Measurements from ENCODE around the gene JDP2.

- TF ChIP-seq, protein P1, sequence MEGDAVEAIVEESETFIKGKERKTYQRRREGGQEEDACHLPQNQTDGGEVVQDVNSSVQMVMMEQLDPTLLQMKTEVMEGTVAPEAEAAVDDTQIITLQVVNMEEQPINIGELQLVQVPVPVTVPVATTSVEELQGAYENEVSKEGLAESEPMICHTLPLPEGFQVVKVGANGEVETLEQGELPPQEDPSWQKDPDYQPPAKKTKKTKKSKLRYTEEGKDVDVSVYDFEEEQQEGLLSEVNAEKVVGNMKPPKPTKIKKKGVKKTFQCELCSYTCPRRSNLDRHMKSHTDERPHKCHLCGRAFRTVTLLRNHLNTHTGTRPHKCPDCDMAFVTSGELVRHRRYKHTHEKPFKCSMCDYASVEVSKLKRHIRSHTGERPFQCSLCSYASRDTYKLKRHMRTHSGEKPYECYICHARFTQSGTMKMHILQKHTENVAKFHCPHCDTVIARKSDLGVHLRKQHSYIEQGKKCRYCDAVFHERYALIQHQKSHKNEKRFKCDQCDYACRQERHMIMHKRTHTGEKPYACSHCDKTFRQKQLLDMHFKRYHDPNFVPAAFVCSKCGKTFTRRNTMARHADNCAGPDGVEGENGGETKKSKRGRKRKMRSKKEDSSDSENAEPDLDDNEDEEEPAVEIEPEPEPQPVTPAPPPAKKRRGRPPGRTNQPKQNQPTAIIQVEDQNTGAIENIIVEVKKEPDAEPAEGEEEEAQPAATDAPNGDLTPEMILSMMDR (conservative IDR thresholded peaks at IDR 0.05; ENCODE audit: low read depth, low read length), result no peak
- TF ChIP-seq RAD21 (IDR thresholded peaks at IDR 0.05; ENCODE audit: low read length) (no peak), POLR2A (IDR thresholded peaks at IDR 0.05; ENCODE audit: low read depth, low read length) (no peak), RFX5 (IDR thresholded peaks at IDR 0.05; ENCODE audit: low read depth, low read length) (no peak), CEBPB (IDR thresholded peaks at IDR 0.05; ENCODE audit: low read depth, low read length) (no peak)
Observed at GRCh38 chr14:75391953-75392352, 35.9 kb upstream of the JDP2 start.
